ENCODE data around the gene CTNND2. TPM values are rescaled to one million over a fixed set of nuclear protein-coding genes. Genes with fewer than 3 reads are reported as not detected.
A peak's percentile ranks its signal among the peaks of the same experiment; 100 is the strongest.

CTNND2 gene
- total and polyA plus RNA-seq, 8 donors: 9.2 to 62.8 (median 43.7) TPM

GRCh38 chr5:11030671-11031070 lies 873.6 kb downstream of the CTNND2 start:
- Histone ChIP-seq H3K9me3 (no peaks in the 10 kb centered on the region), H3K27ac (no peak overlapping the region), H3K4me3 (no peak overlapping the region), H3K36me3 (no peaks in the 10 kb centered on the region), H3K4me1 (no peaks in the 10 kb centered on the region), H3K27me3 (no peaks in the 10 kb centered on the region)
- DNase-seq: no peak
- intact Hi-C loops (cut with DNase I): no loop called here
- no peak for FAIRE-seq
- TF ChIP-seq, protein P1, sequence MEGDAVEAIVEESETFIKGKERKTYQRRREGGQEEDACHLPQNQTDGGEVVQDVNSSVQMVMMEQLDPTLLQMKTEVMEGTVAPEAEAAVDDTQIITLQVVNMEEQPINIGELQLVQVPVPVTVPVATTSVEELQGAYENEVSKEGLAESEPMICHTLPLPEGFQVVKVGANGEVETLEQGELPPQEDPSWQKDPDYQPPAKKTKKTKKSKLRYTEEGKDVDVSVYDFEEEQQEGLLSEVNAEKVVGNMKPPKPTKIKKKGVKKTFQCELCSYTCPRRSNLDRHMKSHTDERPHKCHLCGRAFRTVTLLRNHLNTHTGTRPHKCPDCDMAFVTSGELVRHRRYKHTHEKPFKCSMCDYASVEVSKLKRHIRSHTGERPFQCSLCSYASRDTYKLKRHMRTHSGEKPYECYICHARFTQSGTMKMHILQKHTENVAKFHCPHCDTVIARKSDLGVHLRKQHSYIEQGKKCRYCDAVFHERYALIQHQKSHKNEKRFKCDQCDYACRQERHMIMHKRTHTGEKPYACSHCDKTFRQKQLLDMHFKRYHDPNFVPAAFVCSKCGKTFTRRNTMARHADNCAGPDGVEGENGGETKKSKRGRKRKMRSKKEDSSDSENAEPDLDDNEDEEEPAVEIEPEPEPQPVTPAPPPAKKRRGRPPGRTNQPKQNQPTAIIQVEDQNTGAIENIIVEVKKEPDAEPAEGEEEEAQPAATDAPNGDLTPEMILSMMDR (IDR thresholded peaks at IDR 0.05): no peak
- no peak for ATAC-seq

DNA sequence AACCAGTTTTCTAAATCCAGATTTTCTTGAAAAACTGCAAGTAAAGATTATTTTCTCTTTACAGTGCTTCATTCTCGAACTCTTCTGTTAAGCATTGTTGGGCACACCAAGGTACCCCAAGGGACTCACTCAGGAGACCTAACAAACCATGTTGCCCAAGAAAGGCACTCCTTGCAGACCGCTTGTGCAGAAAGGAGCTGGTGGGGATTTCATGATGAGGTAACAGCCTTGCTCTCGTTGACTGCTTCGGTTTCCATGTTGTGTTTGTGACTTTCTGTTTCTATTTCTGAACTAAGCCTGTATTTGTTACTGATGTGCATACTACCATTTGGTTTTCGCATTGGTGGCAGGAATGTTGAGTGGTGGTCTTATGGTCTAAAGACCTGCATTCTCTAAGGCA lies 876.6 kb downstream of the CTNND2 start:
- Histone ChIP-seq H3K27me3 (no peaks in the 10 kb centered on the region), H3K4me1 (no peaks in the 10 kb centered on the region), H3K27ac (no peak overlapping the region), H3K9me3 (no peaks in the 10 kb centered on the region), H3K36me3 (no peaks in the 10 kb centered on the region), H3K4me3 (no peak overlapping the region)
- DNase-seq (no peak), FAIRE-seq (no peak), ATAC-seq (no peak)
- intact Hi-C loops (cut with DNase I): no loop called here
- TF ChIP-seq, protein P1 (IDR thresholded peaks at IDR 0.05): no peak
- 77 to 80% methylated on average over 5 of the region's 5 CpGs for WGBS, 2 donors

DNA sequence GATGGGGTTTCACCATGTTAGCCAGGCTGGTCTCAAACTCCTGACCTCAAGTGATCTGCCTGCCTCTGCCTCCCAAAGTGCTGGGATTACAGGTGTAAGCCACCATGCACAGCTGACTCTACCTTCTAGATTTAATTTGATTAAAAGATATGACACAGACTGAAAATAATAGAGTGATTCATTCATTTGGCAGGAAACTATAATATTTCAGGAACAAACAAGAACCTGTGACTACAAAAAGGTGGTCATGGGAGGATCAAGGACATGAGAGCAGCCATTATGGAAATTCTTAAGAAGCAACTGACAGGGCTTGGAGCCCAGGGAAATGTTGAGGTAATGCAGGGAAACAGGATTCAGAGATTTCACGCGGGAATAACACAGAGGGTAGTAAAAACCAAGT lies 877.7 kb downstream of the CTNND2 start:
- FAIRE-seq (no peak), ATAC-seq (no peak), DNase-seq (no peak)
- H3K36me3 ChIP-seq: peaks cover 0 to 4% (median 0%) of the 10 kb centered on the region in 3 donors
- H3K4me3 ChIP-seq: no peak overlapping the region
- H3K9me3 ChIP-seq: no peaks in the 10 kb centered on the region
- intact Hi-C loops (cut with DNase I): no loop called here
- TF ChIP-seq, protein P1 (IDR thresholded peaks at IDR 0.05): no peak
- no peak overlapping the region for H3K27ac ChIP-seq
- WGBS, 2 donors: 95 to 100% methylated on average over 2 of the region's 2 CpGs
- no peaks in the 10 kb centered on the region for H3K4me1 ChIP-seq
- H3K27me3 ChIP-seq: no peaks in the 10 kb centered on the region

GRCh38 chr5:11023945-11024344 lies 880.3 kb downstream of the CTNND2 start:
- no peaks in the 10 kb centered on the region for H3K9me3 ChIP-seq
- H3K4me3 ChIP-seq: no peak overlapping the region
- DNase-seq (no peak), FAIRE-seq (no peak), ATAC-seq (no peak)
- H3K36me3 ChIP-seq: peaks cover 0 to 8% (median 0%) of the 10 kb centered on the region in 3 donors
- intact Hi-C loops (cut with DNase I): no loop called here
- H3K27me3 ChIP-seq: no peaks in the 10 kb centered on the region
- TF ChIP-seq, protein P1 (IDR thresholded peaks at IDR 0.05): no peak
- no peaks in the 10 kb centered on the region for H3K4me1 ChIP-seq
- 93 to 97% methylated on average over 1 of the region's 1 CpG for WGBS, 2 donors
- H3K27ac ChIP-seq: no peak overlapping the region

GRCh38 chr5:11013793-11014192 lies 890.5 kb downstream of the CTNND2 start:
- peaks cover 0 to 13% (median 0%) of the 10 kb centered on the region in 3 donors for H3K36me3 ChIP-seq
- no peak overlapping the region for H3K27ac ChIP-seq
- no peak overlapping the region for H3K4me3 ChIP-seq
- no peaks in the 10 kb centered on the region for H3K4me1 ChIP-seq
- DNase-seq (peak in 4 of 6 donors; percentile 47 to 66 (median 56)), FAIRE-seq (no peak), ATAC-seq (peak; percentile 67 to 94 (median 84))
- intact Hi-C loops (cut with DNase I): no loop called here
- 20 to 31% methylated on average over 4 of the region's 4 CpGs for WGBS, 2 donors
- TF ChIP-seq, protein P1 (IDR thresholded peaks at IDR 0.05): no peak
- no peaks in the 10 kb centered on the region for H3K27me3 ChIP-seq
- no peaks in the 10 kb centered on the region for H3K9me3 ChIP-seq
